Neural progenitor cell (in vitro differentiated cells): ENCODE data around the gene DDB1. TPM values are rescaled to one million over a fixed set of nuclear protein-coding genes. Genes with fewer than 3 reads are reported as not detected.
A peak's percentile ranks its signal among the peaks of the same experiment; 100 is the strongest.

ENCODE experiments used
- DNase-seq: peaks from one replicate; pipeline ENCODE4 v3.0.0-alpha.2; 2016; ENCODE audit warnings: low spot score
- H2AFZ ChIP-seq: fragments of 200-600 bp; sonication (generic); replicated peaks from 2 replicates; pipeline ENCODE4 v1.6.1; 2016; ENCODE audit warnings: antibody characterized with exemption
- H3F3A ChIP-seq: fragments of 200-600 bp; sonication (generic); 2 replicates; pipeline ENCODE4 v1.6.1; 2016; ENCODE audit warnings: antibody characterized with exemption, low read depth
- H3K27ac ChIP-seq: fragments of 200-600 bp; sonication (generic); 2 replicates; pipeline ENCODE4 v1.5.1; 2016; ENCODE audit warnings: mild to moderate bottlenecking
- H3K27me3 ChIP-seq: fragments of 200-600 bp; sonication (generic); 2 replicates; pipeline ENCODE4 v1.6.1; 2016; ENCODE audit warnings: mild to moderate bottlenecking, moderate library complexity
- H3K36me3 ChIP-seq: fragments of 200-600 bp; sonication (generic); 2 replicates; pipeline ENCODE4 v1.5.1; 2016
- H3K4me1 ChIP-seq: fragments of 200-600 bp; sonication (generic); 2 replicates; pipeline ENCODE4 v1.6.1; 2016; ENCODE audit warnings: mixed run types
- H3K4me2 ChIP-seq: fragments of 200-600 bp; sonication (generic); 2 replicates; pipeline ENCODE4 v1.6.1; 2016
- H3K4me3 ChIP-seq: fragments of 200-600 bp; sonication (generic); 2 replicates; pipeline ENCODE4 v1.5.1; 2016
- H3K79me2 ChIP-seq: fragments of 200-600 bp; sonication (generic); 2 replicates; pipeline ENCODE4 v1.6.1; 2016; ENCODE audit warnings: low read depth
- H3K9ac ChIP-seq: fragments of 200-600 bp; sonication (generic); 2 replicates; pipeline ENCODE4 v1.6.1; 2016
- H3K9me3 ChIP-seq: fragments of 200-600 bp; sonication (generic); 2 replicates; pipeline ENCODE4 v1.5.1; 2016; ENCODE audit warnings: low read depth
- H4K20me1 ChIP-seq: fragments of 200-600 bp; sonication (generic); 2 replicates; pipeline ENCODE4 v1.6.1; 2016; ENCODE audit warnings: low read depth
- H3K27ac Mint-ChIP-seq: 3 replicates; pipeline ENCODE4 v1.8.0; 2021; ENCODE audit warnings: mixed read lengths
- H3K27me3 Mint-ChIP-seq: 2 replicates; pipeline ENCODE4 v1.8.0; 2022; ENCODE audit warnings: low read depth, mild to moderate bottlenecking, inconsistent platforms, moderate library complexity, mixed read lengths; ENCODE audit not compliant: insufficient read depth
- H3K36me3 Mint-ChIP-seq: 3 replicates; pipeline ENCODE4 v1.8.0; 2021; ENCODE audit warnings: mixed read lengths
- H3K4me1 Mint-ChIP-seq: 3 replicates; pipeline ENCODE4 v1.8.0; 2021; ENCODE audit warnings: mixed read lengths
- H3K4me3 Mint-ChIP-seq: 3 replicates; pipeline ENCODE4 v1.8.0; 2021; ENCODE audit warnings: mild to moderate bottlenecking, moderate library complexity, mixed read lengths
- H3K9me3 Mint-ChIP-seq: 3 replicates; pipeline ENCODE4 v1.8.0; 2020; ENCODE audit warnings: mixed read lengths
- EZH2 ChIP-seq: fragments of 200-600 bp; sonication (generic); IDR thresholded peaks from 2 replicates; pipeline ENCODE4 v1.6.1; 2017; ENCODE audit warnings: antibody characterized with exemption, mild to moderate bottlenecking, moderate library complexity
- EZH2phosphoT487 ChIP-seq: fragments of 200-600 bp; sonication (generic); IDR thresholded peaks from 2 replicates; pipeline ENCODE4 v1.6.1; 2017; ENCODE audit warnings: antibody characterized with exemption
- total RNA-seq: library from RNA; depleted of rRNA; stranded (reverse); fragments of >200 nt; gene quantifications from 2 replicates; pipeline ENCODE4 v1.2.3, GENCODE V29; 2015; ENCODE audit warnings: low replicate concordance
- TF ChIP-seq, protein P1 (sequence below): fragments of 200-600 bp; sonication (generic); IDR thresholded peaks from 2 replicates; pipeline ENCODE4 v1.5.1; 2017; ENCODE audit warnings: antibody characterized with exemption, mild to moderate bottlenecking

Gene DDB1
- total RNA-seq, 1 donor from 2014 or later: 275 TPM

DNA sequence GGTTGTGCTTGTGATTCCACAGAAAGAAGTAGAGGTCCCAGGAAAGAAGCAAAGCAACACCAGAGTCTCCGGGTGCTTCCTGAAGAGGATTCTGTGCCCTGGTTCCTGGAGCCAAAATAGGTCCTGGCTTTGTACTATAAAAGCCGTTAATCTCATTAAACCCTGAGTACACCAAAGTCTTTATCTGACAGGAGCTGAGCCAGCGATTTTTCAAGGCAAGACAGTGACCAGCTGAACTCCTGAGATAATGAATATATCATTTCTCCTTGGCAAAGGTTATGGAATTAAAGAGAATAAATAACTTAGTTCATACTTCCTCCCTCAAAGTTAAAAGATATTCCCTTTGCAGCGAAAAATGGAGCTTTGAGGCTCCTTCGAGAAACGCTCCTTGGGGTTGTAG lies 34.5 kb upstream of the DDB1 start:
- Histone ChIP-seq H3K4me3 (no peak overlapping the region), H3F3A (peaks cover 6% of the 10 kb centered on the region), H4K20me1 (no peaks in the 10 kb centered on the region), H3K4me1 (peaks cover 6% of the 10 kb centered on the region), H2AFZ (no peak overlapping the region), H3K27ac (no peak overlapping the region), H3K36me3 (peaks cover 10% of the 10 kb centered on the region), H3K79me2 (peaks cover 21% of the 10 kb centered on the region), H3K4me2 (no peak overlapping the region), H3K9me3 (no peaks in the 10 kb centered on the region), H3K9ac (no peak overlapping the region), H3K27me3 (no peaks in the 10 kb centered on the region)
- DNase-seq: no peak
- Mint-ChIP-seq H3K4me1 (peaks cover 14% of the 10 kb centered on the region), H3K36me3 (peaks cover 46% of the 10 kb centered on the region), H3K9me3 (peaks cover 9% of the 10 kb centered on the region), H3K4me3 (no peak overlapping the region), H3K27me3 (peaks cover 4% of the 10 kb centered on the region), H3K27ac (no peak overlapping the region)
- TF ChIP-seq EZH2phosphoT487: no peak
- no peak for TF ChIP-seq EZH2
- TF ChIP-seq, protein P1, sequence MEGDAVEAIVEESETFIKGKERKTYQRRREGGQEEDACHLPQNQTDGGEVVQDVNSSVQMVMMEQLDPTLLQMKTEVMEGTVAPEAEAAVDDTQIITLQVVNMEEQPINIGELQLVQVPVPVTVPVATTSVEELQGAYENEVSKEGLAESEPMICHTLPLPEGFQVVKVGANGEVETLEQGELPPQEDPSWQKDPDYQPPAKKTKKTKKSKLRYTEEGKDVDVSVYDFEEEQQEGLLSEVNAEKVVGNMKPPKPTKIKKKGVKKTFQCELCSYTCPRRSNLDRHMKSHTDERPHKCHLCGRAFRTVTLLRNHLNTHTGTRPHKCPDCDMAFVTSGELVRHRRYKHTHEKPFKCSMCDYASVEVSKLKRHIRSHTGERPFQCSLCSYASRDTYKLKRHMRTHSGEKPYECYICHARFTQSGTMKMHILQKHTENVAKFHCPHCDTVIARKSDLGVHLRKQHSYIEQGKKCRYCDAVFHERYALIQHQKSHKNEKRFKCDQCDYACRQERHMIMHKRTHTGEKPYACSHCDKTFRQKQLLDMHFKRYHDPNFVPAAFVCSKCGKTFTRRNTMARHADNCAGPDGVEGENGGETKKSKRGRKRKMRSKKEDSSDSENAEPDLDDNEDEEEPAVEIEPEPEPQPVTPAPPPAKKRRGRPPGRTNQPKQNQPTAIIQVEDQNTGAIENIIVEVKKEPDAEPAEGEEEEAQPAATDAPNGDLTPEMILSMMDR: no peak

DNA sequence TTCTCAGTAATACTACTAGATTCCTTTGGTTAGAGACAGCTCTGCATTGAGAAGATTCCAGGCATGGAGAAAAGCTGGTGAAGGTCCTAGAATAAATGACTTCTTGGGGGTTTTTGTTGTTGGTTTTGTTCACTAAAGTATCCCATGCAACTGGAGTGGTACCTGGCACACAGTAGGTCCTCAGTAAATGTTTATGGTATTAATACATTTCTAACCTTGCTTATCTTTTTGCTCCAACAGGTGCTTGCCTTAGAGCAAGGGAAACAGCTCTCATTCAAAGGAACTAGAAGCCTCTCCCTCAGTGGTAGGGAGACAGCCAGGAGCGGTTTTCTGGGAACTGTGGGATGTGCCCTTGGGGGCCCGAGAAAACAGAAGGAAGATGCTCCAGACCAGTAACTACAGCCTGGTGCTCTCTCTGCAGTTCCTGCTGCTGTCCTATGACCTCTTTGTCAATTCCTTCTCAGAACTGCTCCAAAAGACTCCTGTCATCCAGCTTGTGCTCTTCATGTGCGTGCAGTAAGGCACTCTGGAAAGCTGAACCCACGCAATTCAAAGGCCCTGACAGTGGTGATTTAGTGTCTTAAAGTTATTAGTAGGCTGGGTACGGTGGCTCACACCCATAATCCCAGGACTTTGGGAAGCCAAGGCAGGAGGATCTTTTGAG lies 31.2 kb upstream of the DDB1 start:
- Histone ChIP-seq H3K9me3 (no peaks in the 10 kb centered on the region), H4K20me1 (no peaks in the 10 kb centered on the region), H3K27ac (no peak overlapping the region), H3K36me3 (peaks cover 10% of the 10 kb centered on the region), H3K27me3 (no peaks in the 10 kb centered on the region), H3K79me2 (peaks cover 44% of the 10 kb centered on the region), H3K4me1 (peaks cover 10% of the 10 kb centered on the region), H3K4me2 (no peak overlapping the region), H2AFZ (no peak overlapping the region), H3K9ac (no peak overlapping the region), H3F3A (peaks cover 13% of the 10 kb centered on the region), H3K4me3 (no peak overlapping the region)
- no peak for DNase-seq
- Mint-ChIP-seq H3K4me1 (peaks cover 30% of the 10 kb centered on the region), H3K4me3 (peak overlapping the region; percentile 99), H3K36me3 (peaks cover 23% of the 10 kb centered on the region), H3K27me3 (peaks cover 4% of the 10 kb centered on the region), H3K27ac (no peak overlapping the region), H3K9me3 (no peaks in the 10 kb centered on the region)
- TF ChIP-seq EZH2phosphoT487 (no peak), EZH2 (no peak)
- TF ChIP-seq, protein P1: no peak

DNA sequence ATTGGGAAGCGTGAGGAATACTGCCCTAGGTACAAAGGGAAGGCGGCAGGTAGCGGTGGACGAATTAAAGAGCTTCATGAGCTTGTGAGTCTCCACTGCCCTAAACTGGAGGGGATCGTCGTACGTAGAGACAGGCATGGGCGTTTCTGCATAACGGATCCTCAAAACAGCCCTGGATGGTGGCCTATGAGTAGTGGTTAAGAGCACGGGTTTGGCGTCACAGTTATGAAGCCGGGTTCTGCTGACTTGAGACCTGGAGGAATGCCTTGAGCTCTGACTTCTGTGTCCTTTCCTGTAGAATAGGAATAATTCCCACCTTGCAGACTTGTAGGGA lies 29.6 kb upstream of the DDB1 start:
- H3K79me2 ChIP-seq: peaks cover 44% of the 10 kb centered on the region
- H4K20me1 ChIP-seq: no peaks in the 10 kb centered on the region
- Mint-ChIP-seq H3K27me3 (peaks cover 4% of the 10 kb centered on the region), H3K27ac (peak overlapping the region; percentile 99), H3K4me3 (peak overlapping the region; percentile 99), H3K4me1 (peaks cover 31% of the 10 kb centered on the region), H3K9me3 (no peaks in the 10 kb centered on the region), H3K36me3 (peaks cover 11% of the 10 kb centered on the region)
- no peak for DNase-seq
- peak overlapping the region; percentile 92 for H3K4me2 ChIP-seq
- no peaks in the 10 kb centered on the region for H3K9me3 ChIP-seq
- H3K36me3 ChIP-seq: peaks cover 10% of the 10 kb centered on the region
- H3K27ac ChIP-seq: no peak overlapping the region
- peak overlapping the region; percentile 88 for H3K9ac ChIP-seq
- peak overlapping the region; percentile 83 for H2AFZ ChIP-seq
- TF ChIP-seq, protein P1: no peak
- no peak for TF ChIP-seq EZH2
- TF ChIP-seq EZH2phosphoT487: no peak
- peaks cover 13% of the 10 kb centered on the region for H3F3A ChIP-seq
- H3K4me3 ChIP-seq: peak overlapping the region; percentile 90
- peaks cover 10% of the 10 kb centered on the region for H3K4me1 ChIP-seq
- H3K27me3 ChIP-seq: no peaks in the 10 kb centered on the region
